MG63 (cell line): ENCODE data around the gene PISD. TPM values are rescaled to one million over a fixed set of nuclear protein-coding genes. Genes with fewer than 3 reads are reported as not detected.

ENCODE experiments used
- DNase-seq: peaks from one replicate; pipeline ENCODE4 v3.0.0-alpha.2; 2020
- H3K27me3 ChIP-seq: fragments of 250-450 bp; sonication (Bioruptor Pico); 2 replicates; pipeline ENCODE4 v1.5.1; 2020; ENCODE audit warnings: mild to moderate bottlenecking, moderate library complexity
- H3K36me3 ChIP-seq: fragments of 250-450 bp; sonication (Bioruptor Pico); 2 replicates; pipeline ENCODE4 v1.5.1; 2020; ENCODE audit warnings: mild to moderate bottlenecking, moderate library complexity
- H3K4me3 ChIP-seq: fragments of 250-450 bp; sonication (Bioruptor Pico); 2 replicates; pipeline ENCODE4 v1.5.1; 2020; ENCODE audit warnings: mild to moderate bottlenecking, moderate library complexity
- H3K9me3 ChIP-seq: fragments of 250-450 bp; sonication (Bioruptor Pico); 2 replicates; pipeline ENCODE4 v1.5.1; 2020; ENCODE audit warnings: mild to moderate bottlenecking, moderate library complexity
- total RNA-seq: library from RNA; depleted of rRNA; stranded (reverse); fragments of >200 nt; shearing (Covaris generic); gene quantifications from 2 replicates; pipeline ENCODE4 v1.2.3, GENCODE V29; 2014; ENCODE audit warnings: low replicate concordance; rRNA removed

Gene PISD
- total RNA-seq, 1 experiment from 2014 or later, result 30.5 TPM

- H3K4me3 ChIP-seq, result no peak overlapping the region
- peaks cover 9% of the 10 kb centered on the region for H3K36me3 ChIP-seq
- H3K9me3 ChIP-seq, result no peaks in the 10 kb centered on the region
- no peaks in the 10 kb centered on the region for H3K27me3 ChIP-seq
- no peak for DNase-seq
Observed at GRCh38 chr22:31575190-31575589, 86.8 kb downstream of the PISD start.

- DNase-seq, result no peak
- Histone ChIP-seq H3K27me3 (no peaks in the 10 kb centered on the region), H3K9me3 (no peaks in the 10 kb centered on the region), H3K4me3 (no peak overlapping the region), H3K36me3 (peaks cover 9% of the 10 kb centered on the region)
Observed at GRCh38 chr22:31574055-31574670, 87.9 kb downstream of the PISD start.

GRCh38 chr22:31572939-31573338, 89.1 kb downstream of the PISD start:
- Histone ChIP-seq H3K36me3 (peaks cover 9% of the 10 kb centered on the region), H3K9me3 (no peaks in the 10 kb centered on the region), H3K27me3 (no peaks in the 10 kb centered on the region), H3K4me3 (no peak overlapping the region)
- DNase-seq, result no peak

- peaks cover 3% of the 10 kb centered on the region for H3K36me3 ChIP-seq
- no peak for DNase-seq
Observed at GRCh38 chr22:31569126-31569525, 92.9 kb downstream of the PISD start.

More at GRCh38 chr22:31569126-31569525, 92.9 kb downstream of the PISD start:
- H3K27me3 ChIP-seq, result no peaks in the 10 kb centered on the region
- H3K9me3 ChIP-seq, result no peaks in the 10 kb centered on the region
- no peak overlapping the region for H3K4me3 ChIP-seq

Other genes starting within 250 kb of the PISD start
- gene EIF4ENIF1, start 172.4 kb downstream of the PISD start, total RNA-seq, result 6.0 and 6.2 TPM in 2 replicates
- gene SFI1, start 165.7 kb downstream of the PISD start, total RNA-seq, result 10.7 and 12.2 TPM in 2 replicates
- 0.69 and 3.5 TPM in 2 replicates for gene PRR14L, start 87.9 kb upstream of the PISD start, total RNA-seq
- gene DEPDC5, start 91.8 kb upstream of the PISD start, total RNA-seq, result 7.5 and 19.8 TPM in 2 replicates